ENCODE results near the gene SPNS3. TPM values are rescaled to one million over a fixed set of nuclear protein-coding genes. Genes with fewer than 3 reads are reported as not detected.
A peak's percentile ranks its signal among the peaks of the same experiment; 100 is the strongest.

The SPNS3 gene
- 1.3 and 1.9 TPM in 2 replicates for total RNA-seq

- Mint-ChIP-seq H3K4me3 (peak within 1 kb of the TSS; percentile 55), H3K27ac (peak within 1 kb of the TSS; percentile 62), H3K27me3 (peaks cover 3% of the 10 kb centered on the region), H3K9me3 (no peaks in the 10 kb centered on the region), H3K4me1 (peaks cover 28% of the 10 kb centered on the region), H3K36me3 (ENCODE audit: low read depth) (no peaks in the 10 kb centered on the region)
- peak; percentile 79 for DNase-seq
- intact Hi-C loops (cut with micrococcal nuclease) = no loop called here
Observed at GRCh38 chr17:4433515-4434031, at the start of gene SPNS3. Gene SPNS3, plus strand, starts transcription at chr17:4433940. Its CDS starts 28 bp downstream, at chr17:4433968.

GRCh38 chr17:4386406-4386805, 47.3 kb upstream of the SPNS3 start:
- Mint-ChIP-seq H3K9me3 (no peaks in the 10 kb centered on the region), H3K36me3 (ENCODE audit: low read depth) (no peaks in the 10 kb centered on the region), H3K4me3 (no peak overlapping the region), H3K27me3 (peaks cover 2% of the 10 kb centered on the region), H3K4me1 (peaks cover 5% of the 10 kb centered on the region), H3K27ac (no peak overlapping the region)
- intact Hi-C loops (cut with micrococcal nuclease) = no loop called here
- no peak for DNase-seq

- Mint-ChIP-seq H3K27ac (no peak overlapping the region), H3K4me1 (peaks cover 6% of the 10 kb centered on the region), H3K9me3 (no peaks in the 10 kb centered on the region), H3K36me3 (ENCODE audit: low read depth) (no peaks in the 10 kb centered on the region), H3K27me3 (peaks cover 2% of the 10 kb centered on the region), H3K4me3 (no peak overlapping the region)
- intact Hi-C loops (cut with micrococcal nuclease) = no loop called here
- DNase-seq = no peak
Observed at GRCh38 chr17:4387137-4387536, 46.6 kb upstream of the SPNS3 start.

- DNase-seq = no peak
- Mint-ChIP-seq H3K27me3 (peaks cover 2% of the 10 kb centered on the region), H3K4me1 (peaks cover 6% of the 10 kb centered on the region), H3K4me3 (no peak overlapping the region), H3K27ac (no peak overlapping the region), H3K36me3 (ENCODE audit: low read depth) (no peaks in the 10 kb centered on the region), H3K9me3 (no peaks in the 10 kb centered on the region)
- intact Hi-C loops (cut with micrococcal nuclease) = no loop called here
Observed at GRCh38 chr17:4389079-4389478, 44.7 kb upstream of the SPNS3 start.

- no peaks in the 10 kb centered on the region for H3K9me3 Mint-ChIP-seq
- DNase-seq = no peak
- no peak overlapping the region for H3K27ac Mint-ChIP-seq
- H3K27me3 Mint-ChIP-seq = no peaks in the 10 kb centered on the region
- no peaks in the 10 kb centered on the region for H3K36me3 Mint-ChIP-seq (ENCODE audit: low read depth)
- intact Hi-C loops (cut with micrococcal nuclease) = no loop called here
- H3K4me3 Mint-ChIP-seq = no peak overlapping the region
- peaks cover 22% of the 10 kb centered on the region for H3K4me1 Mint-ChIP-seq
Observed at GRCh38 chr17:4393806-4394205, 39.9 kb upstream of the SPNS3 start.

- no peak overlapping the region for H3K4me3 Mint-ChIP-seq
- no peaks in the 10 kb centered on the region for H3K9me3 Mint-ChIP-seq
- peak overlapping the region; percentile 16 for H3K27ac Mint-ChIP-seq
- intact Hi-C loops (cut with micrococcal nuclease) = no loop called here
- DNase-seq = no peak
- H3K4me1 Mint-ChIP-seq = peaks cover 22% of the 10 kb centered on the region
- no peaks in the 10 kb centered on the region for H3K27me3 Mint-ChIP-seq
- H3K36me3 Mint-ChIP-seq (ENCODE audit: low read depth) = no peaks in the 10 kb centered on the region
Observed at GRCh38 chr17:4394208-4395110, 39.3 kb upstream of the SPNS3 start.

GRCh38 chr17:4395111-4395478, 38.6 kb upstream of the SPNS3 start:
- H3K36me3 Mint-ChIP-seq (ENCODE audit: low read depth) = no peaks in the 10 kb centered on the region
- H3K9me3 Mint-ChIP-seq = no peaks in the 10 kb centered on the region
- no peaks in the 10 kb centered on the region for H3K27me3 Mint-ChIP-seq
- H3K27ac Mint-ChIP-seq = peak overlapping the region; percentile 16
- intact Hi-C loops (cut with micrococcal nuclease) = no loop called here
- H3K4me1 Mint-ChIP-seq = peaks cover 22% of the 10 kb centered on the region
- H3K4me3 Mint-ChIP-seq = no peak overlapping the region
- DNase-seq = no peak

GRCh38 chr17:4397840-4398239, 35.9 kb upstream of the SPNS3 start:
- Mint-ChIP-seq H3K4me1 (peaks cover 19% of the 10 kb centered on the region), H3K27me3 (no peaks in the 10 kb centered on the region), H3K36me3 (ENCODE audit: low read depth) (no peaks in the 10 kb centered on the region), H3K9me3 (no peaks in the 10 kb centered on the region), H3K4me3 (no peak overlapping the region), H3K27ac (no peak overlapping the region)
- DNase-seq = no peak
- intact Hi-C loops (cut with micrococcal nuclease) = no loop called here

- no peak overlapping the region for H3K27ac Mint-ChIP-seq
- H3K36me3 Mint-ChIP-seq (ENCODE audit: low read depth) = no peaks in the 10 kb centered on the region
- no peak overlapping the region for H3K4me3 Mint-ChIP-seq
- no peak for DNase-seq
- no peaks in the 10 kb centered on the region for H3K9me3 Mint-ChIP-seq
- intact Hi-C loops (cut with micrococcal nuclease) = no loop called here
- H3K4me1 Mint-ChIP-seq = peaks cover 2% of the 10 kb centered on the region
- no peaks in the 10 kb centered on the region for H3K27me3 Mint-ChIP-seq
Observed at GRCh38 chr17:4405038-4405669, 28.6 kb upstream of the SPNS3 start.

GRCh38 chr17:4405699-4406098, 28.0 kb upstream of the SPNS3 start:
- Mint-ChIP-seq H3K4me1 (peaks cover 2% of the 10 kb centered on the region), H3K9me3 (no peaks in the 10 kb centered on the region), H3K36me3 (ENCODE audit: low read depth) (no peaks in the 10 kb centered on the region), H3K4me3 (no peak overlapping the region), H3K27ac (no peak overlapping the region), H3K27me3 (no peaks in the 10 kb centered on the region)
- no peak for DNase-seq
- intact Hi-C loops (cut with micrococcal nuclease) = no loop called here

GRCh38 chr17:4406386-4406785, 27.4 kb upstream of the SPNS3 start:
- DNase-seq = no peak
- Mint-ChIP-seq H3K4me1 (peaks cover 2% of the 10 kb centered on the region), H3K9me3 (no peaks in the 10 kb centered on the region), H3K36me3 (ENCODE audit: low read depth) (no peaks in the 10 kb centered on the region), H3K27me3 (no peaks in the 10 kb centered on the region), H3K4me3 (no peak overlapping the region), H3K27ac (no peak overlapping the region)
- intact Hi-C loops (cut with micrococcal nuclease) = no loop called here

GRCh38 chr17:4407216-4407615, 26.5 kb upstream of the SPNS3 start:
- no peaks in the 10 kb centered on the region for H3K27me3 Mint-ChIP-seq
- H3K4me1 Mint-ChIP-seq = peaks cover 2% of the 10 kb centered on the region
- no peak for DNase-seq
- no peaks in the 10 kb centered on the region for H3K9me3 Mint-ChIP-seq
- no peaks in the 10 kb centered on the region for H3K36me3 Mint-ChIP-seq (ENCODE audit: low read depth)
- no peak overlapping the region for H3K27ac Mint-ChIP-seq
- intact Hi-C loops (cut with micrococcal nuclease) = no loop called here
- H3K4me3 Mint-ChIP-seq = no peak overlapping the region

- H3K9me3 Mint-ChIP-seq = no peaks in the 10 kb centered on the region
- no peaks in the 10 kb centered on the region for H3K27me3 Mint-ChIP-seq
- no peak overlapping the region for H3K27ac Mint-ChIP-seq
- H3K4me3 Mint-ChIP-seq = no peak overlapping the region
- H3K4me1 Mint-ChIP-seq = peaks cover 3% of the 10 kb centered on the region
- DNase-seq = no peak
- intact Hi-C loops (cut with micrococcal nuclease) = no loop called here
- no peaks in the 10 kb centered on the region for H3K36me3 Mint-ChIP-seq (ENCODE audit: low read depth)
Observed at GRCh38 chr17:4407851-4408250, 25.9 kb upstream of the SPNS3 start.

GRCh38 chr17:4409659-4410058, 24.1 kb upstream of the SPNS3 start:
- intact Hi-C loops (cut with micrococcal nuclease) = loop anchor here (10.0 kb wide), 1 partner anchor 105 kb away; no protein-coding TSS in a partner anchor

More at GRCh38 chr17:4409659-4410058, 24.1 kb upstream of the SPNS3 start:
- Mint-ChIP-seq H3K36me3 (ENCODE audit: low read depth) (no peaks in the 10 kb centered on the region), H3K27ac (no peak overlapping the region), H3K9me3 (no peaks in the 10 kb centered on the region), H3K4me3 (no peak overlapping the region), H3K27me3 (peaks cover under 1% of the 10 kb centered on the region), H3K4me1 (peaks cover 7% of the 10 kb centered on the region)
- no peak for DNase-seq

All from activated CD4-positive, alpha-beta T cell treated with anti-CD3 and anti-CD28 coated beads, Interleukin-2, amount 10 ng/mL, durations not matched to agents 24 days and 14 days (primary cell).